T-helper 2 cell (primary cell): ENCODE results near the gene MBNL2.

Experiments
- DNase-seq, 5 experiments: peaks; one replicate each; pipeline versions ENCODE4 v3.0.0 to v3.0.0-alpha.2; 2012 to 2022

The MBNL2 gene

DNA sequence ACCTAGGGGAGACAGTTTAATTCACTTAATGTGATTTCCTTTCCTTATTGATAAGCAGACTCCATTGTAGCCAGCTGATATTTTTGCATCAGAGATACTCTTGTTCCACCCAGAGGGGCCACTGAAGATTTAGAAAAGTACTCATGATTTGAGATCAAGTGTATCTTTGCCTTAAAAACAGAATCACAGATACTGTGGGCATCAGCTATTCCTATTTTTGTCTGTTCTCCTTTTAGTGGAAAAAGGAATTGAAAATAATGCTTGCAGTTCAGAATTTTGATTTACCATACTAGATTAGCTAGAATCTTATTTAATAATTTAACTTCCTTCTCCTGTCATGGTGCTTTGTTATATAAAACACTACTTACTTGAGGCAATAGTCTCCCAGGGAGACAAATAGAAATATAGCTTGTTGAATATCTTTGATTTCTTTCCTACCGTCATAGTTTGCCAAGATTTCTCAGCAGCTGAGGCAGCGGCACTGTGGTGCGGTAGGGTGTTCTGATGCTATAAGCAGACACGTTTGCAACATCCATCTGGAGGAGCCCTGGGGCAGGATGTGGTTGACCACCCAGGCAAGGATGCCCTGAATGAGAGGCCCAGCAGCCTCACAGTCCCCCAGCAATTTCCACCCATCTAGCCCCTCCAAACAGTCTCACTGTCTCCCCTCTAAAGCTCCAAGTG is 164.8 kb downstream of the MBNL2 start:
- peak in 2 of 5 experiments; percentile 5 to 54 for DNase-seq

GRCh38 chr13:97387485-97387839 is 165.3 kb downstream of the MBNL2 start:
- no peak for DNase-seq

- no peak for DNase-seq
These were observed 165.8 kb downstream of the MBNL2 start for GRCh38 chr13:97387890-97388289.

GRCh38 chr13:97388373-97388772 is 166.2 kb downstream of the MBNL2 start:
- no peak for DNase-seq

DNA sequence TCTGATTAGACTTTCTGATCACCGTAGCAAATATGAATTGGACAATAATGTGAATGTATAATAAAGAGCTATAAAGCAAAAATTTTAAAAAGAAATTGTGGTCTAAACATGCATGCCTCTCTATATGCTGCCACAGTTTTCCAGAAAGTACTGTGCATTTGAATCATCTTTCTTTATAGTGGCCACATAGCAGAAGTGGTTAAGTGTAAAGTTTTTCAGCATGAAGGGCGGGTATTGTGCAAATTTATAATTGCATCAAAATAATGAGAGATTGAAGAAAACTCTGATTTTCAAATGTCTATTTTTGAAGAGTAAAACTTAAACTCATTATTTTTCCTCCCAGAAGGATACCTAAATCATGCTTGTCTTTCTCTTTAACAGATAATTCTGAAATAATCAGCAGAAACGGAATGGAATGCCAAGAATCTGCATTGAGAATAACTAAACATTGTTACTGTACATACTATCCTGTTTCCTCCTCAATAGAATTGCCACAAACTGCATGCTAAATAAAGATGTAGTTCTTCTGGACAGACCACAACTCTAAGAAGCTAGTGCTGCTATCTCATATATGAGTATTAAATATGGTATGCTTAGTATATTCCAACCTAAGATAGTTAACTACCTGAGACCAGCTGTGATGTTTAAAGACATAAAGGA is 168.9 kb downstream of the MBNL2 start:
- no peak for DNase-seq

GRCh38 chr13:97392020-97392419 is 169.9 kb downstream of the MBNL2 start:
- no peak for DNase-seq

DNA sequence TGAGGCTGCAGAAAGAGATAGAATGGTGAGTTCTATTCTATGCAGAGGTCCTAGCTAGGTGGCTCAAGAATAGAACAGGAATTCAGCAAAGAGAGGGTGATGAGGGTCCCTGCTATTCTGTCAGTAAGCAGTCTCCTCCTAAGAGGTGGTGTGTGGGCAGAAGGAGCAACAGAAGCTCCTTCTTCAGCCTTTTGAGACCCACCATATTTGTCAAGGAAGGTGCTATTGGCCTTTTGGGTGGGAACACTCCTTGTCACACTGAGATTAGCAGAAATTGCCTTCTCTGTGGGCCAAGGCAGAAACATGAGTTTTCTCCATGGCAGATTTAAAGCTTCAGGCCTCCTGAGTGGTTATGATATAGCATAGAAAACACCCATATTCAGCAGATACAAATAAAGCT is 172.4 kb downstream of the MBNL2 start:
- no peak for DNase-seq

GRCh38 chr13:97395447-97396136 is 173.5 kb downstream of the MBNL2 start:
- DNase-seq: no peak

DNA sequence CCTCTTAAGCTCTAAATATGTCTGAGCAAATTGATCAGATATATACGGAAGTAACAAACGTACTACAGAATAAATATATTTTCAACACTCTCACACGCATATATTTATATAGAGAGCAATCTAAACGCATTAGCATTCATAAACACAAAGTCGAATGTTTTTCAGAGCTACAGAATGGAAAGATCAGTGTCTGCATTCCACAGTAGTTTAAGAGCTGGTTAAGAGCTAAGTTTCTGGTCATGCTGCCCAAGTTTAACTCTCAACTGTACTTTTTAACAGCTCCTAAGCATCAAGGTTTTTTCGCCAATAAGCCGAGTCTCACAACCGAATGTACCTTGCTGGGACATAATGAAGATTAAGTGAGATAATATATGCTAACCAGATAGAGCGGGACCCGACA is 175.1 kb downstream of the MBNL2 start:
- DNase-seq: no peak

DNA sequence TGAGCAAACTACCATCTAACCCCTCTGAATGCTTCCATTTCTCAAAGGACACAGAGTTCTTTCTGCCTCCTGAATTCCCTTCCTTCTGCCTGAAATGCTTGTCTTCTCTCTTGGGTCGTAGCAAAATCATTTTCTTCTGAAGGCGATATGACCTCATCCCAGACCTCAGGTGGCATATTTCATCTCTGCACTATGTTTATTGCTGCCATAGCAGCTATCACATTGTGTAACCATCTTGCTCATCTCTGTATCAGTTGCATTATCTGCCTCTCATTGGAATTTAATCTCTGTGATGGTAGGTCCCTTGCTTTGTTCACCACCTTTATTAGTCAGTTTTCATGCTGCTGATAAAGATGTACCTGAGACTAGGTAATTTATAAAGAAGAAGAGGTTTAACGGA is 179.3 kb downstream of the MBNL2 start:
- DNase-seq: no peak

DNA sequence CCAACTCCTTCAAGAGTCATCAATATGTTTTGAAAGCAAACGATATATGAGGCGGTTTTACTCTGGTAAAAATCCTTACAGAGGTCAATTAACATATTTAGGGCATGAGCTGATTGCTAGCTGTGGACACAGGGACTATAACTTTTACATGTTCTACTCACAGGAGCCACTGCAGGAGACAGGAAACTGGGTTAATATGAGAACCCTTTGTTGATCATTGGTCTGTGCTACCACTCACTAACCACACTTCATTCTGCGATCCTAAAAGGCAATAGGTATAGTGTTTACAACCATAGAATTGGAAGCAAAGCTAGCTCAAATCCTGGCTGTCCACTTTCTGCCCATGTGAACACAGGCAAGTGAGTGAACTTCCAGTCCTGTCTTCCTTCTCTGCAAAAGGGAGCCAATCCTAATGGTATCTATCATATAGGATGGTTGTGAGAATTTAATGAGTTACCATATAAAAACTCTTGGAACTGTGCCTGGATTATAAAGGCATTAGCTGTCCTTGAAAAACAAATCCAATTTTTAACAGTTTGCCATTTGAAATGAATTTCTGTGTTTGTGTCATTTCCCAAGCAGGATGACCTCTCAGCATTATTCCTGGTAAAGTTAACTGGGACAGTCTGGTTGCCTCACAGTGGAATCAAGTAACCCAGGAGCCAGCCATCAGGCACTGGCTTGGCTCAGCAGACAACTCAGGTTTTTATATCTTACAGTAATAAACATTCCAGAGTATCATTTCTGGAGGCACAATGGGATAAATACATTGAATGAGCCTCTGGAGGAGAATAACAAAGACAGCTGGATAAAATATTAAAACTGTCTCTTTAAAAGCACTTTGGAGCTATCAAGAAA is 182.0 kb downstream of the MBNL2 start:
- no peak for DNase-seq

GRCh38 chr13:97407540-97407939 is 185.4 kb downstream of the MBNL2 start:
- no peak for DNase-seq

DNA sequence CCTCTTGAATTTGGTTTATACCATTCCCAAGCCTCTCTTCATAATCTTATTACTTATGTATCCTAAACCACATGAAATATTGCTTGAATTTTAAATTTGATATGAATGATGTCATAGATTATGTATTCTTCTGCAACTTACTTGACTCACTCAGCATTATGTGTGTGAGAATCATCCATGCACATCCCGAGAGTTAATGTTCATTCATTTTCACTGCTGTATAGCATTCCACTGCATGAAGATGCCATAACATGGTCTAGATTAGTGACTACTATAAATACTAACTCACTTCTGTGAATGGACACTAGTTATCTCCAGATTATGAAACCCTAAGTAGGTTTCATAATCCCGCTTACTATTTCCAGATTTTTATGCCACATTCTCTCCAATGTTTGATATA is 186.8 kb downstream of the MBNL2 start:
- no peak for DNase-seq

DNA sequence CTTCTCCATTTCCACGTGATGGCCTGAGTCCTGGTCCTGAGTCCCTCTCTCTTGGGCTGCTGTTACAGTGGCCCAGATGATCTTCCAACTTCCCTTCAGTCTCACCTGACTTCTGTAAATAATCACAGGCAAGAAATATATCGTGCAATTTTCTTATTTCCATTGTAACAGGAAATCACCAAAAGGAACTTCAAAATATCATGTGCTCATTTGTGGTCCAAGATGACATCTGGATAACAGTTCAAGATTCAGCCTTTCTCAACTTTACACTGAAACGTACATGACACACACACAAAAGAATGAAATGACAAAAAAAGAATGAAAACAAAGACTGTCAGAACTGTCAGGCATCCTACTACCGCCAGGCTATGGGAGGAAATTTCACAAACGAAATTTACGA is 189.9 kb downstream of the MBNL2 start:
- no peak for DNase-seq

DNA sequence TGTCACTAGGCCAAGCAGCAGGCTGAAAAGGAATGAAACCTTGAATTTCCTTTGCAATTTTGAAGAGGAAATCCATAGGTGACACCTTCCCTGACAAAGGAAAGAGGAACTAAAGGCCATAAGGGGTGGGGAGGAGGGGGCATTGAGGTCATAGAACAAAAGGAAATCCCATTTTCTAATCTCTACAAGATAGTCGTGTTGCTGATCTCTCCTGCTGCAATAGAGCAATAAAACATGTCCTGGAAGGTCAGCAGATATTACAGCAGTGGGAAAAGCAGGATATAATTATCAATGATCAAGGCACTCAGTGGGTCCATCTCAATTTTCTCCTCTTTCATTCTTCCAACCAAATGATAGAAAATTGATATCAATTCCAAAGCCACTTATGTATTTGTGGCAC is 191.6 kb downstream of the MBNL2 start:
- DNase-seq: no peak

GRCh38 chr13:97414392-97414791 is 192.3 kb downstream of the MBNL2 start:
- DNase-seq: no peak

DNA sequence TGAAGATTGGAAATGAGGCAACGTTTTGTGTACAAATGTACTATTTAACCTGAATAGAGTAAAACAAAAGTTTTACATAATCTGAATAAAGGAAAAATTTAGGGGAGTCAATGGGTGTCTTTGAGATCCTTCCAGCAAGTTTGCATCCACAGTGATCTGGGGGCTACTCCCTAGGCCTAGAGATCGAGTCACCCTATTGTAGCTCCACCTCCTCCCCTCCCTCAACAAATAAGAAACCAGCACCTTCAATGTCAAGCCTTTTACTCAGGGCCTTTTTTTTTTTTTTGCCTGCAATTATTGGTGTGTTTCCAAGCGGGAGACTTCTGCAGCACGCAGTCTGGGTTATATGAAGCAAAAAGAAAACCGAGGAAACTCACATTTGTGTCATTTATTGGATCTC is 195.6 kb downstream of the MBNL2 start:
- DNase-seq: no peak

DNA sequence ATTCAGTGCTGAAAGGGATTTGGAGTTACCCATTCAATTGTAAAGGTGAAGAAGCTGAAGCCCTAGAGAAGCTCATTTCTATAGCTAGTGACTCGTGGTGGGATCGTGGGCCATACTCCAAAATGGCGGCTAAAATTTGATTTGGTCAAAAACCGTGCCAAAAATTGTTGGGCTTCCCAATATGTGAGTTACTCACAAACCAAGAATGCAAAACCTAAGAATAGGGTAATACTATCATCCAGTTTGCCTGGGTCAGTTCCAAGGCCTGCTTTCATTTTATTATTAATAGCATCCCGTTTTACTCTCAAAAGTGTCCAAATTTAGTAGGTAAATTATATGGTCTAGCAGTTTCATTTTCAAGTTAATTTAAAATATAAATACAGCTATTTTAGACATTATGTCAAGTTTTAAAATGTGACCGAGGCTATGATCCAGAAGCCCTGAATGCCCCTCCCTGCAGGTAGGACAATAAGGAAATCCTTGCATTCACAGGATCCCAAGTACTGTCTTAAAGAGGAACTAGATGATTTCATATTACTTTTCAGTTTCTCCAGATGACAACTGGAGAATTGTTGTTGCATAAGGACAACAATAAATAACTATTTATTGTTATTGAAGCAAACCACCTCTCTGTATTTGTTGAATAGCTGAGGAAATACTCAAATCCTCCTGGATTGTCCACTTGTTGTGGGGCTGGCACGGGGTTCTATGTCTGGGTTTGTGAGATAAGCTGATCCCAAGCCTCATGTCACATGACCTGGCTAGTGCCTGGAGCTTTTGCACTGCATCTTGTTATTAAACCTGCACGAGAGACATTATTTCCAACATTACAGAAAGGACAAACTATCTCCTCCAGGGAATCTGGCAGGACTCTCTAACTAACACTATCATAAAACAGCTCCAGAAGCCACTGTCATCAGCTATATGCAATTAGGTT is 200.3 kb downstream of the MBNL2 start:
- no peak for DNase-seq

DNA sequence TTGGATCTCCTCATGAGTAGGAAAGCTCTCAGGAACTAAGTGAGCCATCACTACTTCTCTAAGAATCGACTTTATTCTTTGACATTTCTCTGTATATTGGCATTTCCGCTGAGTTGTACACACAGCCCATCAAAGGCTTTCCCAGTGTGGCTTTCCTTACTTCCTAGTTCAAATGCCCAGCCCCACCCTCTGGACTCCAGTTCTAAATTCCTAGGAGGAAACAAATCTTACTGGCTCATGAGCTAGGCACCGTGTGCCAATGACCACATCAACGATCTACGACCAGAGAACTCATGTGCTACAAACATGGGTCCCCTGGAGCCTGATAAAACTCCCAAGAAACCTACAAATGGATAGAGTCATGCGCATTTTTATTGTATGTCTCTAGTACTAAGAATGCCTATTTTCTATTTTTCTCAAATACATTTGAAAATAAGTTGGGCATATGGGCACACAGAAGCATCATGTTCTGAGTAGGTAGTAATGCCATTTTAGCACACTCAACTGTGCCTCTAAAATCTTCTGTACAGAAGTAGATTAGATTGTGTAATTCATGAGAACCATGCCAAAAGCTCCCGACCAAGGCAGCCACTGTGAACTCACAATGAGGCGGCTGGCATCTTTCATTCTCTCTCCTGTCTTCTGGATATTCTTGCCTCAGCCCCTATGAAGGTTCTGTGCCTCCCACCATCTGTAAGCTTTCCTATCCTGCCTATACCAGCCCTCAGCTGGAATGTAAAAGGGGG is 201.3 kb downstream of the MBNL2 start:
- DNase-seq: no peak

- DNase-seq: no peak
These were observed 203.5 kb downstream of the MBNL2 start for GRCh38 chr13:97425590-97425989.

DNA sequence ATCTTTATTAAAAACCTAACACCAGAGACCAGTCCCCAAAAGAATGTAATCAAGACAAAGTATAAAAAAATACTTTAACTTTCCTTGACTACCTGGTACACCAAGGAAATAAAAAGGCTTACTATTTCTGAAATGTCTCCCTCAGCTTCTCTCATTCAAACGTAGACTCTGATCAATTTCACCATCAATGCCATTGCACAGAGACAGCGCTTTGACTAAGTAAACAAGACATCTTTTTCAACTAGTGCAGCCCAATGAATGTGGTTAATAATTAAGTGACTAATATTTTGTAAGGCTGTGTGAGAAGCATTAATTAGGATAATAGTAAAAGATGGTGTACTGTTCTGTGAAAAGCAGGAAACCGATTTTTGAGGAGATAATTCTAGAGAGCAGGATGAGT is 204.6 kb downstream of the MBNL2 start:
- DNase-seq: no peak
